Thyroid gland (tissue), 4 donors: ENCODE results near the gene FAM124B.

Experiments used
- POLR2A ChIP-seq, 2 donors: fragments of 450-650 bp; IDR thresholded peaks; one replicate each; pipeline ENCODE4 v1.6.1; 2017; ENCODE audit warnings: antibody characterized with exemption in 2 of 2, mild to moderate bottlenecking in 2 of 2, moderate library complexity in 1 of 2
- TF ChIP-seq, protein P1 (sequence below), 6 experiments: fragments of 200-600 bp in 3 of 6; fragments of 450-650 bp in 3 of 6; sonication (generic) in 3 of 6; IDR thresholded peaks; one replicate each; pipeline ENCODE4 v1.5.1; 2016 to 2019; ENCODE audit warnings: antibody characterized with exemption in 6 of 6, mild to moderate bottlenecking in 2 of 6, inconsistent platforms in 1 of 6, moderate library complexity in 1 of 6

DNA sequence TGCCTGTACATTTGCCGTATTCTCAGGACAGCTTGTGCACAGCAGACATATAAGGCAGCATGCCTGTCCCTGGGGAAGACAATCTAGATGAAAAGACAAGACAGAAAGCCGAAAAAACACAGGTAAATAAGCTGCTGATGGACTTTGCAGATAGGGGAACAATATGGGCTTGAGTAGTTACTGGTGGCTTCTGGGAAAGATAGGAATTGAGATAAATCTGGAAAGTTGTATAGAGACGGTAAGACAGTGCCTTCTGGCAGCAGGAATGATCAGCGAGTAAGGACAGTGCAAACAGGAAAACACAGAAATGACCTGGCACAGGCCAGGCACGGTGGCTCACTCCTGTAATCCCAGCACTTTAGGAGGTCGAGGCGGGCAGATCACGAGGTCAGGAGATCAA is 70.2 kb downstream of the FAM124B start:
- TF ChIP-seq, protein P1, sequence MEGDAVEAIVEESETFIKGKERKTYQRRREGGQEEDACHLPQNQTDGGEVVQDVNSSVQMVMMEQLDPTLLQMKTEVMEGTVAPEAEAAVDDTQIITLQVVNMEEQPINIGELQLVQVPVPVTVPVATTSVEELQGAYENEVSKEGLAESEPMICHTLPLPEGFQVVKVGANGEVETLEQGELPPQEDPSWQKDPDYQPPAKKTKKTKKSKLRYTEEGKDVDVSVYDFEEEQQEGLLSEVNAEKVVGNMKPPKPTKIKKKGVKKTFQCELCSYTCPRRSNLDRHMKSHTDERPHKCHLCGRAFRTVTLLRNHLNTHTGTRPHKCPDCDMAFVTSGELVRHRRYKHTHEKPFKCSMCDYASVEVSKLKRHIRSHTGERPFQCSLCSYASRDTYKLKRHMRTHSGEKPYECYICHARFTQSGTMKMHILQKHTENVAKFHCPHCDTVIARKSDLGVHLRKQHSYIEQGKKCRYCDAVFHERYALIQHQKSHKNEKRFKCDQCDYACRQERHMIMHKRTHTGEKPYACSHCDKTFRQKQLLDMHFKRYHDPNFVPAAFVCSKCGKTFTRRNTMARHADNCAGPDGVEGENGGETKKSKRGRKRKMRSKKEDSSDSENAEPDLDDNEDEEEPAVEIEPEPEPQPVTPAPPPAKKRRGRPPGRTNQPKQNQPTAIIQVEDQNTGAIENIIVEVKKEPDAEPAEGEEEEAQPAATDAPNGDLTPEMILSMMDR (IDR thresholded peaks at IDR 0.05) = no peak
- no peak for TF ChIP-seq POLR2A (IDR thresholded peaks at IDR 0.05)
